ENCODE data around the gene C18orf54. TPM values are rescaled to one million over a fixed set of nuclear protein-coding genes. Genes with fewer than 3 reads are reported as not detected.

Gene C18orf54
- total and polyA plus RNA-seq, 2 of the 4 experiments (the other 2 are of a cell fraction): 2.2 to 3.0 TPM

GRCh38 chr18:54390838-54391237, 33.1 kb downstream of the C18orf54 start:
- Histone ChIP-seq H3K56ac (ENCODE audit: extremely low read depth, insufficient read depth, low read length) (no peak overlapping the region), H3K4me1 (ENCODE audit: control insufficient read depth, insufficient read depth, low read length) (no peaks in the 10 kb centered on the region), H4K91ac (ENCODE audit: insufficient read depth, low read depth, low read length) (no peak overlapping the region), H3K14ac (replicated peaks; ENCODE audit: low read depth, low read length) (no peak overlapping the region), H2BK5ac (ENCODE audit: low read depth, low read length, poor library complexity, severe bottlenecking) (no peak overlapping the region), H4K20me1 (ENCODE audit: insufficient read depth, low read length) (no peaks in the 10 kb centered on the region), H2AK5ac (ENCODE audit: low read depth, low read length) (no peak overlapping the region), H3K23ac (ENCODE audit: low read depth, low read length) (no peak overlapping the region), H3K4me2 (ENCODE audit: low read depth, low read length) (no peak overlapping the region), H3K9ac (ENCODE audit: low read depth, low read length) (no peak overlapping the region), H3K79me1 (ENCODE audit: low read depth in 1 of 2, low read length in 2 of 2) (no peaks in the 10 kb centered on the region), H2AFZ (replicated peaks; ENCODE audit: low read length, poor library complexity) (no peak overlapping the region), H3K4ac (ENCODE audit: low read depth, low read length) (no peak overlapping the region), H3K4me3 (ENCODE audit: insufficient read depth, low read depth, low read length) (no peak overlapping the region), H3K18ac (ENCODE audit: low read depth, low read length) (no peak overlapping the region), H2BK20ac (ENCODE audit: low read depth, low read length) (no peak overlapping the region), H3K36me3 (ENCODE audit: control insufficient read depth, insufficient read depth, low read length) (no peaks in the 10 kb centered on the region), H2BK120ac (ENCODE audit: low read depth, low read length) (no peak overlapping the region), H2AK9ac (replicated peaks; ENCODE audit: low read depth, low read length, poor library complexity) (no peak overlapping the region), H3K9me1 (ENCODE audit: insufficient read depth, low read length) (no peaks in the 10 kb centered on the region), H2BK15ac (ENCODE audit: low read depth, low read length) (no peak overlapping the region), H3K27ac (ENCODE audit: insufficient read depth, low read length) (no peak overlapping the region), H4K8ac (ENCODE audit: low read depth in 2 of 2, low read length in 2 of 2) (no peak overlapping the region), H3K27me3 (ENCODE audit: control insufficient read depth, insufficient read depth, low read length) (no peaks in the 10 kb centered on the region; the same call in 1 of the 2 replicates), H3K9me3 (ENCODE audit: control insufficient read depth, insufficient read depth, low read length) (no peaks in the 10 kb centered on the region), H4K5ac (ENCODE audit: low read depth, low read length) (no peak overlapping the region)
- BruUV-seq (replicated peaks): no TSS peak
- intact Hi-C loops (cut with micrococcal nuclease) (loop anchor here (5.0 kb wide), 1 partner anchor 591 kb away; no protein-coding TSS in a partner anchor), dilution Hi-C loops (cut with HindIII; ENCODE audit: low sequenced_read_pairs, unreplicated experiment) (no loop called here), in situ Hi-C loops (cut with MboI; ENCODE audit: low sequenced_read_pairs) (no loop called here)
- ChIA-PET CTCF (no interaction called here), POLR2A (ENCODE audit: unreplicated experiment) (no interaction called here)
- TF ChIP-seq CHD1 (IDR thresholded peaks at IDR 0.05; ENCODE audit: low read depth, low read length): no peak
- no peak for TF ChIP-seq NFE2L2 (IDR thresholded peaks at IDR 0.05; ENCODE audit: low read depth, low read length)
- no peak for TF ChIP-seq RFX5 (IDR thresholded peaks at IDR 0.05; ENCODE audit: low read depth, low read length)
- no peak for TF ChIP-seq RCOR1 (IDR thresholded peaks at IDR 0.05; ENCODE audit: insufficient replicate concordance, low read length)
- no peak for TF ChIP-seq MXI1 (IDR thresholded peaks at IDR 0.05; ENCODE audit: borderline replicate concordance, low read depth, low read length)
- TF ChIP-seq CEBPB (IDR thresholded peaks at IDR 0.05; ENCODE audit: low read depth, low read length): no peak
- no peak for TF ChIP-seq ELK1 (IDR thresholded peaks at IDR 0.05; ENCODE audit: borderline replicate concordance, low read depth, low read length)
- TF ChIP-seq FOS (IDR thresholded peaks at IDR 0.05; ENCODE audit: low read depth, low read length): no peak
- TF ChIP-seq POLR2A (IDR thresholded peaks at IDR 0.05; ENCODE audit: low read depth, low read length): no peak
- TF ChIP-seq, protein P1, sequence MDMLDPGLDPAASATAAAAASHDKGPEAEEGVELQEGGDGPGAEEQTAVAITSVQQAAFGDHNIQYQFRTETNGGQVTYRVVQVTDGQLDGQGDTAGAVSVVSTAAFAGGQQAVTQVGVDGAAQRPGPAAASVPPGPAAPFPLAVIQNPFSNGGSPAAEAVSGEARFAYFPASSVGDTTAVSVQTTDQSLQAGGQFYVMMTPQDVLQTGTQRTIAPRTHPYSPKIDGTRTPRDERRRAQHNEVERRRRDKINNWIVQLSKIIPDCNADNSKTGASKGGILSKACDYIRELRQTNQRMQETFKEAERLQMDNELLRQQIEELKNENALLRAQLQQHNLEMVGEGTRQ (IDR thresholded peaks at IDR 0.05; ENCODE audit: low read depth, low read length): no peak
- TF ChIP-seq BHLHE40 (IDR thresholded peaks at IDR 0.05; ENCODE audit: low read depth, low read length): no peak
- TF ChIP-seq CTCF (conservative IDR thresholded peaks at IDR 0.05; ENCODE audit: low read depth, low read length): no peak
- no peak for TF ChIP-seq SMC3 (IDR thresholded peaks at IDR 0.05; ENCODE audit: low read depth, low read length)
- no CpG with 5 or more reads among the region's 3 CpGs for WGBS, 2 experiments (ENCODE audit: extremely low coverage in 2 of 2, insufficient read length in 1 of 2)
- ATAC-seq (ENCODE audit: low read depth) (no peak), DNase-seq (no peak)
